ENCODE measurements around the gene SDHB. TPM values are rescaled to one million over a fixed set of nuclear protein-coding genes. Genes with fewer than 3 reads are reported as not detected.

SDHB gene
- total and polyA plus RNA-seq, 10 donors, result 49.1 to 132 (median 83.7) TPM

DNA sequence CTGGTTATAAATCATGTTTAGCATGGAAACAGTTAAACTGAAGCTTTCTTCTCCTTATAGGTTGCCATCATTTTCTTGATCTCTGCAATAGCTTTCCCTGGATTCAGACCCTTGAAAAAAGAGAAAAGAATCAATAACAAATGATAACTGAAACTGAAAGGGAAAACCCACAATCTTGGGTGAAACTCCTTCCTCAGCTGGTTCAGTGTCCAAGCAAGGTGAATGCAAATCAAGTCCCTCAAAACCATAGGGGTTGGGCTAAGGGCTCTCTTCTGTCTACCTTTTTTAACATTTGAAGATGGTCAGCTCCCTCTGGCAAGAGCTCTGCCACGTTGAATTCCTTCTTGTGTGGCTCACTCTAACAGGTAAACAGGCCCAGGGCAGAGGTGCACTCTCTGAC lies 35.0 kb downstream of the SDHB start:
- H3K27me3 ChIP-seq (replicated peaks in 1 of 7), result no peaks in the 10 kb centered on the region
- WGBS, 5 donors, result 54 to 65% (median 59%) methylated on average over 1 of the region's 1 CpG
- intact Hi-C loops (cut with DNase I; ENCODE audit: low total_unique reads), result no loop called here
- DNase-seq, result no peak
- H3K4me3 ChIP-seq, result no peak overlapping the region
- H3K4me1 ChIP-seq, result peaks cover 0 to 54% (median 19%) of the 10 kb centered on the region in 6 donors
- TF ChIP-seq POLR2A (IDR thresholded peaks at IDR 0.05) (no peak), POLR2AphosphoS5 (IDR thresholded peaks at IDR 0.05) (no peak)
- TF ChIP-seq, protein P1, sequence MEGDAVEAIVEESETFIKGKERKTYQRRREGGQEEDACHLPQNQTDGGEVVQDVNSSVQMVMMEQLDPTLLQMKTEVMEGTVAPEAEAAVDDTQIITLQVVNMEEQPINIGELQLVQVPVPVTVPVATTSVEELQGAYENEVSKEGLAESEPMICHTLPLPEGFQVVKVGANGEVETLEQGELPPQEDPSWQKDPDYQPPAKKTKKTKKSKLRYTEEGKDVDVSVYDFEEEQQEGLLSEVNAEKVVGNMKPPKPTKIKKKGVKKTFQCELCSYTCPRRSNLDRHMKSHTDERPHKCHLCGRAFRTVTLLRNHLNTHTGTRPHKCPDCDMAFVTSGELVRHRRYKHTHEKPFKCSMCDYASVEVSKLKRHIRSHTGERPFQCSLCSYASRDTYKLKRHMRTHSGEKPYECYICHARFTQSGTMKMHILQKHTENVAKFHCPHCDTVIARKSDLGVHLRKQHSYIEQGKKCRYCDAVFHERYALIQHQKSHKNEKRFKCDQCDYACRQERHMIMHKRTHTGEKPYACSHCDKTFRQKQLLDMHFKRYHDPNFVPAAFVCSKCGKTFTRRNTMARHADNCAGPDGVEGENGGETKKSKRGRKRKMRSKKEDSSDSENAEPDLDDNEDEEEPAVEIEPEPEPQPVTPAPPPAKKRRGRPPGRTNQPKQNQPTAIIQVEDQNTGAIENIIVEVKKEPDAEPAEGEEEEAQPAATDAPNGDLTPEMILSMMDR (IDR thresholded peaks at IDR 0.05 in 8 of 11, conservative IDR thresholded peaks at IDR 0.05 in 3 of 11), result no peak
- peaks cover 0 to 65% (median 64%) of the 10 kb centered on the region in 6 donors for H3K36me3 ChIP-seq
- no peaks in the 10 kb centered on the region for H3K9me3 ChIP-seq
- H3K27ac ChIP-seq, result peak overlapping the region in 2 of 8 donors; percentile 29 to 49

DNA sequence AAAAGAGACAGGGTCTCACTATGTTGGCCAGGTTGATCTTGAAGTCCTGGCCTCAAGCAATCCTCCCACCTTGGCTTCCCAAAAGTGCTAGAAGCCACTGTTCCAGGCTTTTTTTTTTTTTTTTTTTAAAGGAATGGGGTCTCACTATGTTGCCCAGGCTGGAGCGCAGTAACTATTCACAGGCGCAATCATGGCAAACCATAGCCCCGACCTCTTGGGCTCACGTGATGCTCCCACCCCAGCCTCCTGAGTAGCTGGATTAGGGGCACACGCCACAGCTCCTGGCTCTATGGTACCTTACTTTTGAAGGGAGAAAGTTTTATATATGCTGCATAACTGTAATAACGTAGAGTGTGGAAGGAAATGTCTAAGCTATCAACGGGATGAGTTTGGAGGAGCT lies 36.4 kb downstream of the SDHB start:
- peak; percentile 6 for DNase-seq
- peaks cover 0 to 52% (median 50%) of the 10 kb centered on the region in 6 donors for H3K36me3 ChIP-seq
- H3K27me3 ChIP-seq (replicated peaks in 1 of 7), result no peaks in the 10 kb centered on the region
- H3K9me3 ChIP-seq, result no peaks in the 10 kb centered on the region
- 88 to 95% (median 93%) methylated on average over 7 of the region's 7 CpGs for WGBS, 5 donors
- H3K27ac ChIP-seq, result no peak overlapping the region
- peaks cover 2 to 54% (median 29%) of the 10 kb centered on the region in 6 donors for H3K4me1 ChIP-seq
- intact Hi-C loops (cut with DNase I; ENCODE audit: low total_unique reads), result no loop called here
- TF ChIP-seq POLR2AphosphoS5 (IDR thresholded peaks at IDR 0.05) (no peak), POLR2A (IDR thresholded peaks at IDR 0.05) (no peak)
- TF ChIP-seq, protein P1 (IDR thresholded peaks at IDR 0.05 in 8 of 11, conservative IDR thresholded peaks at IDR 0.05 in 3 of 11), result no peak
- H3K4me3 ChIP-seq, result no peak overlapping the region

DNA sequence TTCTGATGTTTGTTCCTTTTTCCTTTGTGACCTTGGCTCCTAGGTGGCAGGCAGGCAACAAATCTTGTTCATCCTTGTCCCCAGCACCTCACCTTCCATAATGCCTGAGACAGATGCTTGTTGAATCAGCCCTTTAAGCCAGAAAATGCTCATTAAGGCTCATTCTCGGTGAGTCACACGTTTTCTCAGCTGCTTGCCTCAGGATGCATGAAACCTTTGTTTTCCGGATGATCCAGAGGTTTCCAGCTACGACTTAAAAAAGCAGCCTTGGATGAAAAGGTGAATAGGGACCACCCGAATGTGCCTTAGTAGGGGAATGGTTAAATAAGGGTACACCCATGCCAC lies 37.5 kb downstream of the SDHB start:
- TF ChIP-seq POLR2A (IDR thresholded peaks at IDR 0.05) (no peak), POLR2AphosphoS5 (IDR thresholded peaks at IDR 0.05) (no peak)
- TF ChIP-seq, protein P1 (IDR thresholded peaks at IDR 0.05 in 8 of 11, conservative IDR thresholded peaks at IDR 0.05 in 3 of 11), result no peak
- intact Hi-C loops (cut with DNase I; ENCODE audit: low total_unique reads), result no loop called here
- H3K9me3 ChIP-seq, result no peaks in the 10 kb centered on the region

DNA sequence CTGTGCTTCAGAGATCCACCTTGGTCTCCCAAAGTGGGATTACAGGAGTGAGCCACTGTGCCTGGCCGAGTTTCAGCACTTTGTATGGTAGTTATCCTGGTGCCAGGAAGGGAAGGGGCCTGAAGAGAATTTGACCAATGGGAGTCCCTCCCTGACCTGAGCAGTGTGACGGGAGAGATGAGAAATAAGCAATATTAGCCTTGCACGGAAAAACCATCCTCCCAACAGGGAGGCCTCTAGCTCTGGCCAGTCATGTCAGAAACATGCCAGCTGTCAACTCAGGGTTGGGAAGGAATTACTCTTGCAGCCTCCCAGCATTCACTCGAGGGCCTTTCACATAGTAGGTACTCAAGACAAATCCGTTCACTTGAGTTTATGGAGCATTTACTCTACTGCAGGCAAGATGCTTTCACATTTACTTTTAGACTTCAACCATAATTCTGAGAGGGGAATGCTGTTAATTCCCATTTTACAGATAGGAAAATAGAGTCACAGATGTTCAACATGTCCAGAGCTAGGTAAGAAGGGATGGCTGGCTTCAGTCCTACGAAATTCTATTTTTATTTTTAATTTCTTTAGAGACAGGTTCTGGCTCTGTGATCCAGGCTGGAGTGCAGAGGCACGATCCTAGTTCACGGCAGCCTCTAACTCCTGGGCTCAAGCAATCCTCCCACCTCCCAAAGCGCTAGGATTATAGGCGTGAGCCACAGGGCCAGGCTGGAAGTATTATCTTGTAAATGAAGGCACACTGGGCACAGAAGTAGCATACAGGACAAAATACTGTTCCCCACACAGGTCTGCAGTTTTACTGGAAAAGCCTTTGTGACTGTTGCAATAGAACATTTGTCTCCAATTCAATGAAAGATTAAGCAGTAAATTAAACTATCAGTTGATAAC lies 38.9 kb downstream of the SDHB start:
- DNase-seq, result peak; percentile 22

More for the DNA sequence above, 37.5 kb downstream of the SDHB start:
- Histone ChIP-seq H3K4me3 (no peak overlapping the region), H3K27me3 (replicated peaks in 1 of 7) (no peaks in the 10 kb centered on the region), H3K4me1 (peaks cover 6 to 60% (median 37%) of the 10 kb centered on the region in 6 donors), H3K36me3 (peaks cover 0 to 40% (median 39%) of the 10 kb centered on the region in 6 donors), H3K27ac (peak overlapping the region in 2 of 8 donors; percentile 11 to 51)
- 78 to 89% (median 84%) methylated on average over 5 of the region's 5 CpGs for WGBS, 5 donors
- no peak for DNase-seq

More for the DNA sequence above, 38.9 kb downstream of the SDHB start:
- intact Hi-C loops (cut with DNase I; ENCODE audit: low total_unique reads), result no loop called here
- Histone ChIP-seq H3K27me3 (replicated peaks in 1 of 7) (no peaks in the 10 kb centered on the region), H3K4me3 (no peak overlapping the region), H3K36me3 (peaks cover 0 to 27% (median 25%) of the 10 kb centered on the region in 6 donors), H3K4me1 (peaks cover 17 to 74% (median 50%) of the 10 kb centered on the region in 6 donors), H3K9me3 (no peaks in the 10 kb centered on the region), H3K27ac (peak overlapping the region in 2 of 8 donors; percentile 28 to 50)
- WGBS, 5 donors, result 68 to 89% (median 85%) methylated on average over 10 of the region's 10 CpGs
- TF ChIP-seq POLR2A (IDR thresholded peaks at IDR 0.05) (no peak), POLR2AphosphoS5 (IDR thresholded peaks at IDR 0.05) (no peak)
- TF ChIP-seq, protein P1 (IDR thresholded peaks at IDR 0.05 in 8 of 11, conservative IDR thresholded peaks at IDR 0.05 in 3 of 11), result no peak

Data from spleen (tissue), 11 donors.